Choroid plexus epithelial cell (primary cell): ENCODE measurements around the gene ADCY3.

Experiments used
- DNase-seq: peaks from one replicate; pipeline ENCODE4 v3.0.0-alpha.2; 2010; ENCODE audit warnings: low read depth
- H3K4me3 ChIP-seq: 2 replicates; pipeline ENCODE4 v1.5.1; 2011; ENCODE audit warnings: low read depth, mild to moderate bottlenecking, control low read depth, low read length, moderate library complexity
- TF ChIP-seq, protein P1 (sequence below): conservative IDR thresholded peaks from 2 replicates; pipeline ENCODE4 v1.5.1; 2011; ENCODE audit warnings: low read depth, mild to moderate bottlenecking, control low read depth, inconsistent platforms, low read length, moderate library complexity

The ADCY3 gene

GRCh38 chr2:24881158-24881557 lies 38.9 kb downstream of the ADCY3 start:
- no peak overlapping the region for H3K4me3 ChIP-seq
- DNase-seq = no peak
- TF ChIP-seq, protein P1, sequence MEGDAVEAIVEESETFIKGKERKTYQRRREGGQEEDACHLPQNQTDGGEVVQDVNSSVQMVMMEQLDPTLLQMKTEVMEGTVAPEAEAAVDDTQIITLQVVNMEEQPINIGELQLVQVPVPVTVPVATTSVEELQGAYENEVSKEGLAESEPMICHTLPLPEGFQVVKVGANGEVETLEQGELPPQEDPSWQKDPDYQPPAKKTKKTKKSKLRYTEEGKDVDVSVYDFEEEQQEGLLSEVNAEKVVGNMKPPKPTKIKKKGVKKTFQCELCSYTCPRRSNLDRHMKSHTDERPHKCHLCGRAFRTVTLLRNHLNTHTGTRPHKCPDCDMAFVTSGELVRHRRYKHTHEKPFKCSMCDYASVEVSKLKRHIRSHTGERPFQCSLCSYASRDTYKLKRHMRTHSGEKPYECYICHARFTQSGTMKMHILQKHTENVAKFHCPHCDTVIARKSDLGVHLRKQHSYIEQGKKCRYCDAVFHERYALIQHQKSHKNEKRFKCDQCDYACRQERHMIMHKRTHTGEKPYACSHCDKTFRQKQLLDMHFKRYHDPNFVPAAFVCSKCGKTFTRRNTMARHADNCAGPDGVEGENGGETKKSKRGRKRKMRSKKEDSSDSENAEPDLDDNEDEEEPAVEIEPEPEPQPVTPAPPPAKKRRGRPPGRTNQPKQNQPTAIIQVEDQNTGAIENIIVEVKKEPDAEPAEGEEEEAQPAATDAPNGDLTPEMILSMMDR = no peak

DNA sequence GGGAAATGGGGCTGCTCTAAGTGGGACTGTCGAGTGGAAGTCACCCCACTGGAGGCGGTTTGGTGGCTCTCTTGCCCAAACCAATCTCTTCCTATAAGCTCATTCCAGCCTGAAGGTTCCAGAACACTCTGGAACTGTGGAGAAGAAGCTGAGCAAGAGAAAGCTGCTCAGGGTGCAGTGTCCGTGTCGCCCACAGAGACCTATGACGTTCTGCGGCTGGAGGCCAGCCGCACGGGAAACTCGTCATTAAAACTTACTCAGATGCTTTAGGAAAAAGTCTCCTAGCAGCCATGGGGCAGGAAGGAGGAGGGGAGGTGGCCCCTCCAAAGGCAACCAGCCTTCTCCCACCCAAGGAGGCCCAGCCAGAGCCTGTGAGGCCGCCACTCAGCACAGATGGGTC lies 41.7 kb downstream of the ADCY3 start:
- DNase-seq = no peak
- H3K4me3 ChIP-seq = no peak overlapping the region
- TF ChIP-seq, protein P1 = no peak

DNA sequence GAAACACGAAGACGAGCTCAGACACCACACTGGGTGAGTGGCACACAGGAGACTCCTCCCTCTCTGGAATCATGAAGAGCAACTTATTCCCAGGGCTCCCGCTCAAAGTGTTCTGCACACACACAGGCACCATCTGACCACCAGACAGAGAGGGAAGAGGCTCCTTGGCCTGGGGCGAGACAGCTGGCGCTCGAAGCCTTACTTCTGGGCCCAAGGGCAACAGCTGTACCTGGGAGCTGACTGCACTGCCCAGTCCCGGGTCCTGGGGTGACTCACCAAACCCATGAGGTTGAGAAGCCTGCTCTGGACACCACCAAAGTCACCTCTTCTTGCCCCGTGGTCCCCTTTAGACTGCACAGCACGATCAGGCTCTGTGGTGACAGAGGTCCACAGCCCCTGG lies 42.4 kb downstream of the ADCY3 start:
- no peak for DNase-seq
- TF ChIP-seq, protein P1 = no peak
- H3K4me3 ChIP-seq = no peak overlapping the region

- TF ChIP-seq, protein P1 = no peak
- H3K4me3 ChIP-seq = no peak overlapping the region
- no peak for DNase-seq
Measured at GRCh38 chr2:24877067-24877466, 43.0 kb downstream of the ADCY3 start.

DNA sequence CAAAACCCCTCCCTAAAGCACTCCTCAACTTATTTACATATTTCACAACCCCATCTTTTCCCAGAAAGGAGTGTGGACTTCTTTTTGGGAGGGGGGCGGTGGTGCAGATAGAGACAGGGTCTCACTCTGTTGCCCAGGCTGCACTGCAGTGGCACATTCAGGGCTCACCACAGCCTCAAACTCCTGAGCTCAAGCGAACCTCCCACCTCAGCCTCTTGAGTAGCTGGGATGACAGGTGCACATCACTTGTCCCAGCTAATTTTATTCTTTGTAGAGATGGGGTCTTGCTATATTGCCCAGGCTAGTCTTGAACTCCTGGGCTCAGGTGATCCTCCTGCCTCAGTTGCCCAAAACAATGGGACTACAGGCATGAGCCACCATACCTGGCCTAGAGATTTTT lies 44.1 kb downstream of the ADCY3 start:
- no peak for DNase-seq
- no peak overlapping the region for H3K4me3 ChIP-seq
- TF ChIP-seq, protein P1 = no peak

- H3K4me3 ChIP-seq = no peak overlapping the region
- TF ChIP-seq, protein P1 = no peak
- DNase-seq = no peak
Measured at GRCh38 chr2:24875272-24875671, 44.8 kb downstream of the ADCY3 start.

DNA sequence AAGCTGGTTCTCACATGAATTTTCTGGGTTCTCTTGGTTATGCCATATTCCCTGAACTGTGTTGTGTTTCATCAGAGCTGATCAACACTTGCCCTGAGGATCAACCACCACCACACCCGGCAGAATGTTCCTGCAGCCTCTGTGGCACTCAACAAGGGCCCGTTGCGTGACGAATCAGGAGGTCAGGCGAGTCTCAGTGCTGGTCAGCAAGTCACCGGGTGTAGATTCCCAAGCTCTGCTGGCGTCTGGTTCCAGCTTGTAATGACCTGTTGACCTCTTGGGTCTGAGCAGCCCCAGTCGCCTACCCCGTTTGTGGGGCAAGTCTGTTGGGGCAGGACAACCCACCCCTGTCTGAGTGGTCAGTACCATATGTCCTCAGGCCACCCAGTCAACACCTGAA lies 46.0 kb downstream of the ADCY3 start:
- TF ChIP-seq, protein P1 = no peak
- DNase-seq = no peak
- H3K4me3 ChIP-seq = no peak overlapping the region
